NCI-H187 (cell line): Measurements from ENCODE around the gene FGFR2.
A peak's percentile ranks its signal among the peaks of the same experiment; 100 is the strongest.

Experiments
- DNase-seq, 2 experiments: peaks; one replicate each; lab custom pipeline; 2025; lab: John Stamatoyannopoulos, UW

The FGFR2 gene

DNA sequence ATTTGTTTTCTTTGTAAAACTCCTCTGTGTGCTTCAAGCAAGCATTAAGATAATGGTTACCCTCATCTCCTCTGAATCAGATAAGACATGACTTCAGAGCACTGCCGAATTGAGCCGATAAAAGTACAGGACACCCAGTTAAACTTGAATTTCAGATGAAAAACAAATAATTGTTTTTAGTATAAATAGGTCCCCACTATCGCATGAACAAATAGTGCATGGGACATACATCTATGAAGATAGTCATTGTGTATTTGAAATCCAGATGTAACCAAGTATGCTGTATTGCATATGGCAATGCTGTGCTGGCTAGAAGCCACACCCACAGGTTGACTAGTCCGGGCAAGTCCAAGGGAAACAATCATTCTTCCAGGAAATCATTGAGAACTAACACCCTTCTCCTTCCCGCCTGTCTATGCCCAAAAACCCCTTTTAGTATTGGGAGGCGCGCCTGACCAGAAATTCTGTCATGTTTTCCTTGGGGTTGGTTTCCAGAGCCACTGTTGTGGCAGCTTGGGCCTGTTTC, 12.6 kb upstream of the FGFR2 start:
- DNase-seq, result no peak

DNA sequence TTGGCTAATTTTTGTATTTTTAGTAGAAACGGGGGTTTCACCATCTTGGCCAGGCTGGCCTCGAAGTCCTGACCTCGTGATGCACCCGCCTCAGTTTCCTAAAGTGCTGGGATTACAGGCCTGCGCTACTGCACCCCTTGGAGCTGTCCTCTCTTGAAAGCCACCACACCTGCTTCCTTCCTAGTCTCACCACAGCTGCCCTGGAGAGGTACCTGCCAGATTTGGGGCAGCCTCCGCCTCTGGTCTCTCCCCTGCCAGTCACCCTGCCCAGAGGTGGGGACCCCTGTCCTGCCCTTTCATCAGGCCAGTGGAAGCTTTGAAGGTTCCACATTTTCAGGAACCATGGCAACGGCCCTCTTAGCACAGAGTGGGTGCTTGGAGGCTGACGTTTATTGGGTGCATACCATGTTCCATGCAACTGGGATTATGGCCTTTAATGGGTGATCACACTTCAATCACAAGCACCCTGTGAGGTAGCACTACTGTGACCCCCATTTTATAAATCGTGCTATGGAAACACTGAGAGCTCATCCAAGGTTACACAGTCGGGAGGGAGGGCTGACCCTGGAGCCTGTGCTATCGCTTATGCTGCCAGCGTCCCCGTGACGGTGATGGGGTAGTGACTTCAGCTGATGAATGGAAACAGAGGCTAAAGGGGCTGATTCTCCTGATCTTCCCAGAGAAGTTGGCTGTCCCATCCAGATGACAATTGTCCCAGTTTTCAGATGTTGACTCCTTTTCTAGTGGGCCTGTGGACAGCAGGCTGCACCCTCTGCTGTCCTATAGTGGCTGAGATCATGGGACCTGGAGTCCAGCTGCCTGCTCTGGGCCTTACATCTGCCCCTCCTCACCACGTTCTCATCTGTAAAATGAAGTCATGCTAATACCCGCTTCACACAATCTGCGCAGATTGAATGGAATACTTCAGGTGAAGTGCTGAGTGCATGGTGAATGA, 11.5 kb upstream of the FGFR2 start:
- no peak for DNase-seq

DNA sequence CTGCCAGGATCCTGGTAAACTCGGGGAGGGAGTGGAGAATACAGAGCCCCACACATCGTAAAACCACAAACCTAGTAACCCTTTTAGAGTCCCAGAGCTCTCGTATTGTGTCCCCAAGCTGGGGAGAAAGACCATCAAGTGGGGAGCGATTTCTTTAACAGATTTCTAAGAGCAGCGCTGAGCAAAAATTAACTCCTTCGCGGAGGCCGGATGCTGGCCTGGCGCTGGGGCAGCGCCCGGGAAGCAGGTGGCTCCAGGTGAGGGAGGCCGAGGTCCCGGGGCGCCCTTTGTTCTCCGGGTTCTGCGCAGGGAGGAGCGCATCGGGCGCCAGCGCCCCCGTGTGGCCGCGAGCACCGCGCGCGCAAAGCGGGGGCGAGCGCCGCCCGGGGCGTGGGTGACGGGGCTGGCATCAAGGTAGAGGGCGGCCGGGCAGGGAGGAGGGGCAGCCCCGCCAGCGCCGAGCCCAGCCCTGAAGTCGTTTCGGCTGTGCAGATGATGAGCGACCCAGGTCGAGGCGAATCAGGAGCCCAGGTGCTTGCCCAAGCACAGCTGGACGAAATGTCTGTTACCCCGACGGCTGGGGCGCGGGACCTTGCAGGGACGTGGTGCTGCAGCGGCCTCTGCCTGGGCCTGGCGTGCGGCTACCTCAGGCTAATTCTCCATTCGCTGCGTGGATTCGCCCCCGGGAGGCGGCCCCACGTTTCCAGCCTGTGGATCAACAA, 10.4 kb upstream of the FGFR2 start:
- peak in 1 of 2 experiments; percentile 4 for DNase-seq

DNA sequence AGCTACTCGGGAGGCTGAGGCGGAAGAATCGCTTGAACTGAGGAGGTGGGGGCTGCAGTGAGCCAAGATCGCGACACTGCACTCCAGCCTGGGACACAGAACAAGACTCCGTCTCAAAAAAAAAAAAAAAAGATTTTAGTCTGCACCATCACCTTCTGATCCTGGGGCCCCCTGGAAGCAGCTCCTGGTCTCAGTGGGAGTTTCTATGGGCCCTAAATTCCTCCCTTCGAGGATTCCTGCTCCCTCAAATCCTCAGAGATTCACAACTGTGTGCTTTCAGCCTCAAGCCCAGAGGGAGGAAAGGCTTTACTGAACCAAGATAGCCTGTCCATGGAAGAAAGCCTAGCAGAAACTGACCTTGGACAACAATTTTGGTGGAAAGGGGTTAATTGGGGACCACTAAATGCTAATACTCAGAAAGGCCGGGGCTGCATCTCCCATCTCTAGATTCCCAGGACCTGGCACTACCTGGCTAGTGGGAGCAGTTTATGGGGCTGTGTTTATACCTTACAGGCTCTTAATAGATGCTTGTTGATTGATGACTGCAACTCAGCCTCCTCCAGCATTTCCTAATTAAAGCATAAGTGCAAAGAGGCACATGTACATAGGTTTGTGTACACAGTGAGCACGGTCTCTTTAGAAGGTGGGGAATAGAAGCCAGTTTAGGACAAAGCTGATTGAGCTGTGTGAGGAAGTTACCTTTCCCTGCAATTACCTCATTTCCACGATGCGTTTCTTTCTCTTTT, 9.2 kb upstream of the FGFR2 start:
- no peak for DNase-seq

DNA sequence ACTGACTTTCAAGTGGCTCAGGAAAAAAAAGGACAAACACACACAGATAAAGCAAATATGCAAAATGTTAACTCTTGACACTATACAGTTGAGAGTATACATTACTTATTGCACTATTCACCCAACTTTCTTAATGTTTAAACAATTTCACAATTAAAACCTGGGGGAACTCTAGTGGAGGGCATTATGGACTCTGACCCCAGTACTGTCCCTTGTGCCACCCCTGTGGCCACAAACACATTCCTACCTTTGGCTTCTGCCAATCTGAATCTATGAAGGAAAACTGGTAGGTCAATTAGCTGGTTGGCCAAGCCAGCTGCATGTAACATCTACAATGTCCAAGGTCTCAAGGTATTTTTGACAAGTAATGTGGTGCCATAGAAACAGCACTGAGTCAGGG, 7.5 kb upstream of the FGFR2 start:
- DNase-seq, result no peak

DNA sequence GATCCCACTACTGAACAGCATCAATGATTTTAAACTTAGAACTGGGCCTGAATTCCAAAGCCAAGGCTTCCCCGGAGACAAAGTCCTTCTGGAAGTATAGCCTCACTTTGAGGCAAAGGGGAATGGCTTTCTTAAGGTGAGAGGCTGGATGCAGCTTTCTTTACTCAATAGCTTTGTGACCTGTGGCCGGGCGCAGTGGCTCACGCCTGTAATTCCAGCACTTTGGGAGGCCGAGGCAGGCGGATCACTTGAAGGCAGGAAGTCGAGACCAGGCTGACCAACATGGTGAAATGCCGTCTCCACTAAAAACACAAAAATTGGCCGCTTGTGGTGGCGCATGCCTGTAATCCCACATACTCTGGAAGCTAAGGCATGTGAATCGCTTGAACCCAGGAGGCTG, 3.2 kb upstream of the FGFR2 start:
- DNase-seq, result no peak

DNA sequence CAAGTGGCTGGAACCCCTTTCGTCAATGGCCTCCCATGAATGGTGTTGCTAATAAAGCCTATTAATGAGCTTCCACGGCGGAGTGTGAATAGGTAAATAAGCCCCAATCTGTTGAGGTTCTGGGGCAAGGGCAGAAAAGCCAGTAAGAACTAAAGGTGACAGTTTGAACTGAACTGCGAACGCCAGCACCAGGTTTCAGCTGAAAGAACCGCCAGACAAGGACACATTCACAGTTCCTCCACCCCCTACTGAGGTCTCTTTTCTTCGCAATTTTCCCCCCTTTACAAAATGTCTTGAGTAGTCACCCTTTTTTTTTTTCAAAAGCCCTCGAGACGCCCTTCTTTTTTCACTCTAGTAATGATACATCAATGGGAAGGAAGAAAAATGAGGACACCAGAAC, 2.4 kb upstream of the FGFR2 start:
- no peak for DNase-seq

DNA sequence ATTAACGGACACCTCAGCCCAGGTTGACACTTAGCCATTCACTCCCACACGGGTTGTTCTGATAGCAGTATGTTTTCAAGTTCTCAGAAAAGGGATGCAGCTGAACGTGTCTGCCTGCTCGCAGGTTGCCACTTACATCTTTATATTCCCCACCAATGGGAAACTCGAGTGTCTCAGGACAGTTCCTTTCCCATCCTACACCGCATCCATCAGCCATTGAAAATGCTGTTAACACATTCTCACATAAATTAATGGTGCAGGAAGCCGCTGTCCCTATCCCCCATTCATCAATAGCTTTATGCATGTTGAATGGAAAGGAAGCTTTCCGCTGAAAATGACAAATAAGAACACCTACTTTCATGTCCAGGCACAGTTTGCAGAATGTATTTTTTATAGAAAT, 1.7 kb upstream of the FGFR2 start:
- no peak for DNase-seq

DNA sequence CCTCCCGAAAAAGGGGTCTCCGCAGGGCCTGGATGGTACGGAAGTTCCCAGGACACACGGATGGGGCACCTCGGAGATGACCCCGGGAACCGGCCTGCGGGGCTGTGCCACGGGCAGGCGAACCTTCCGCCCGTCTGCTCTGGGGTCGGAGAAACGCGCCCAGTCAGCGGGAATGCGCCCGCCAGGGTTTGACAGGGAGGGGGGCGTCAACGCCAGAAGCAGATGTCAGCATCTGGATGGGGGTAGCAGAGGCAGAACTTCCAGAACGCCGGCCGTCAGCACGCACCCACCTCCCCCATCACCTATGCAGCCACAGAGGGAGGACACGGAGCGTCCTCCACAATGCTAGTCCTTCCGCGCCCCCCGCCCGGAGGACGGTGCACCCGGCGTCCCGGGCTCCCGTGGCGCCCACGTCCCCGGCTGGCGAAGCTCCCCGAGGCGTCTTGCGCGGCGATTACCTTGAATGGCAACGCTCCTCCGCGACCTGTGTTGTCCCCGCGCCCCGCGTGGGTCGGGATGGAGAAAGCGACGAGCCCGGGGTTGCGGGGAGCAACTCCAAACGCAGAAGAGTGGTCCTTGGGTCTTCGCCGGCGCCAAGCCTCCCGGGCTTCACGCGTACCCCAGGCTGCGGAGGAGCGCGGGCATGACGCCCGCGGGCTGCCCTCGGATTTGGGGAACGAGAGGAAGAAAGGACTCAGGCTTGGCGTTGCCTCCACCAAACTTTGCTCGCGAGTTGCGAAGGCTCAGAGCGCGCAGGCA, 561 bp downstream of the FGFR2 start:
- DNase-seq, result no peak

DNA sequence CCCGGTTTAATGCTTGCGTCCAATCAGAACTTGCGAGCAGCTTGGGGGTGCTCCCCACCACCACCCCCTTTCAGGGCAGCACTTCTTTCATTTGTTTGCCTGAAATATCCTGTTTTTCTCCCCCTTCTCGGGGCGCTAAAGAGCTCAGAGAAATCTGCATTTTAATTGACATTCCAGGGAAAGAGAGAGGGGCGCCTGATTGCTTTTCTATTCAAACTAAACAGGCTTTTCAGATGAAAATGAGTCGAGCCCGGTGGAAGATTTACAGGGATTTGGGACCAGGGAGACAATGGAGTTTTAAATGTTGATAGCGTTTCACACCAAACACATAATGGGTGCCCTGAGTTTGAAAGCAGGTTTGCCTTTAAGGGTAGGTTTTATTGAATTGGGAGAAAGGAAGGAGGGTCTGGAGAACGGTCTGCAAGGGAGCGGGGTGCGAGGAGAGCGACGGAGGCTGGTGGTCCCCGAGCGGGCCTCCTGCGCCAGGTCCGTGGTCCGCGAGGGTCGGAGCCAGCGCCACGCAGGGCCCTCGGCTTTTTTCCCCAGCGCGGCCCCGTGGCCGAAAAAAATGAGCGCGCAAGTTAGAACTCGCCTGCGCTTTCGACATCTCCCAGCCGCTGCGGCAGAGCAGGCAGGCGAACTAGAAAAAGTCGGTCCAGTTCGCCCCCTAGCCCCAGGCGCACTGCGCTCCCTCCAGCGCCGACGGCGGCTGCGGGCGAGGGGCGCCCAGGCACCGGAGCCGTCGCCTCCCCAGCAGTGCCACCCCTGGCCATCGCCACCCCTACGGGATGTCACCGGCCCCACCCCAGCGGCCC, 1.3 kb downstream of the FGFR2 start:
- no peak for DNase-seq

DNA sequence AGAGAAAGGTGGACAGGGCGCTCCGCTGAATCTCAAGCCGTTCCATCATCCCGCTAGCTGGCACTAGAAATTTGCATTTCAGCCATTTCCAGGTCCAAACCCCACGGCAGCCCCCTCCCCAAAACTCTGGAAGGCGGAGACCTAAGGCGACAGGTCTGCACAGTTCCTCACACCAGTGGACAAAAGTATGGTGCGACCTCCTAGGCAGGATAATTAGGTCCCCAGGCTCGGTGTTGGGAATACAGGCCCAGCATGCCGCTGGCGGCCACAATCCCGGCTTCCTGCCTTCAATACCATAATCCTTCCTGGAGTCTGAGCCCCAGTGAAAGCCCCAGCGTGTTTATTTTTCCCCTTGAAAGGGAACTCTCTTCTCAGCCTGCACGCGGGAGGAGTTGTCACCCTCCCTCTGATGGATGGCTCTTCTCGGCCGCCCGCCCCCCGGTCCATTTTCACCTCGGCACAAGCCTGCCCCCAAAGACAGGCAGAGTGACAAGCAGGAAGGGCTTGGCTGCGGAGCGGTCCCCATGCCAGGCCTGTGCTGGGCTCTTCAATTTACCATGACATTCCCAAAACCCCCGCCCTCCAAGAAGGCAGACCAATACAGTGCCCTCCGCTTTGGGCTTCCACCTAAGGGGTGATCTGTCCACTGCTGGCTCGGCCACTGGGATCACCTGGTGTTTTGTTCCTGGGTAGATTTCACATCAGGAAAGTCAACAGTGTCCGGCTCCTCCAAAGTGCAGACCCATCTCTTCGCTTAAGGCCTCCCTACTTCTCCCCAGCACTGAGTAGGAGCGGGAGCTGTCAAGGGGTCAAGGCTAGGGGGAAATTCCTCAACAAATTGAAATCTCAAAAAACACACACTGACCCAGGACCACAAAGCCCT, 2.2 kb downstream of the FGFR2 start:
- DNase-seq, result no peak

DNA sequence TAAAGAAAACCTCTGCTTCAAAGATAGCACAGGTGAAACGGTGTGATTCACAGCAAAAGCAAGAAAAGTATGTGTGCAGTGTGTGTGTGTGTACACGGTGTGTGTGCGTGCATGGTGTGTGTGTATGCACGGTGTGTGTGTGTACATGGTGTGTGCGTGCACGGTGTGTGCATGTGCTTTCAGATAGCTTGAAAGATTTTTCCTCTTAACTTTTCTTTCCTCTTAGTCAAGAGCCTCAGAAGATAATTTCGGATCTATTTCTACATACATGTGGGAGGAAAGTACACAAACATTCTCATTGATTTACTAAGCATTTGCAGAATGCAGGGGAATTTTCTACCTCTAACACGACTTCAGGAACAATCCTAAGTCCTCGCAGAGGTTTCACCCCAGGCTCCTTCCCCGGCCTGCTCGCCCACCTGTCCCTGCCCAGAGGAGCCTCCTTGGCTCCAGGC, 2.9 kb downstream of the FGFR2 start:
- DNase-seq, result no peak

DNA sequence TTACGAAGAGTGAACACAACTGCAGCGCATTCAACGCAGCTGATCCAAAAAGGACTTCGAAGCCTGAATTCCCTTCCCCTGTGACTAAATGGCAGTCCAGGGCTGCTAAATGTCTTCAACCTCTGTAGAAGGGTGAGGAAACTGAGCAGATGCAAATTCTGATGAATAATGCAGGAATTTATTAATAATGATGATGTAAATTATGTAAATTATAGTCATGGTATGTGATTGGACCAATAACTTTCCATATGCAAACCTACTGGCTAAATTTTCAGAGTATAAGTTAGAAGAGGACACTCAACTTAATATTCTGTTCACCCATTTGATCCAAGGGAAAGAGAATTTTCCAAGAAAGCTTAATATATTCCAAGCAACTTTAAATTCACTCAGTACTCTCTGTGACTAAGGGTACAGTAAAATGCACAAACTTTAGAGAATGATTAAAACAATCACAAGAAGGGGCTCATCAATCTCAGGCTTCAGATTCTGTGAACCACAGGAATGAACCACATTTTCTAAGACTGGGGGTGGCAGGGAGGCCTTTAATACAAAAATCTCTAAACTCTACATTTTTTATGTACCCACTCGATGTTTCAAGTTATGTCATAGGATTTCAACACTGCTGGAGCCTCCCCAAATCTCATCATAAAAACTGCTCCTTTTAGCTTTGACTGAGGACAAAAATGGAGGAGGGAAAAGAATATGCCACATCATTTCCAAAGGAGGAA, 3.5 kb downstream of the FGFR2 start:
- no peak for DNase-seq

DNA sequence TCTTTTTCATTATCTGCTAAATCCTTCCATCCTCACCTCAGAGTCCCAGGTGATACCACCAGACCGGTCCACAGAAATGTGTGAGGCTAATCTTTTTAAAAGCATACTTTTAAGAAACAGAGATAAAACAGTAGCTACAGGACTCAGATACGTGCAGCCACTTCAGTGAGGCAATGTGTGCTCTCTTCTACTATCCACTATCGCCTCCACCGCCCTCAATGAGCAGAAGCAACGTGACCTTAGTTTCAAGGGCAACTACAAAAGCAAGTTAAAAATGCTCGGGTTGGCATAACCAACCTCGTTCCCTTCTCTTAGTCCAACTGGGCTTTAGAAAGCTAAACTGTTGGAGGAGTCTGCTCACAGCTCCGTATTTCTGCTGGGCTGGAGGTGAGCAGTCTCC, 4.2 kb downstream of the FGFR2 start:
- DNase-seq, result no peak

DNA sequence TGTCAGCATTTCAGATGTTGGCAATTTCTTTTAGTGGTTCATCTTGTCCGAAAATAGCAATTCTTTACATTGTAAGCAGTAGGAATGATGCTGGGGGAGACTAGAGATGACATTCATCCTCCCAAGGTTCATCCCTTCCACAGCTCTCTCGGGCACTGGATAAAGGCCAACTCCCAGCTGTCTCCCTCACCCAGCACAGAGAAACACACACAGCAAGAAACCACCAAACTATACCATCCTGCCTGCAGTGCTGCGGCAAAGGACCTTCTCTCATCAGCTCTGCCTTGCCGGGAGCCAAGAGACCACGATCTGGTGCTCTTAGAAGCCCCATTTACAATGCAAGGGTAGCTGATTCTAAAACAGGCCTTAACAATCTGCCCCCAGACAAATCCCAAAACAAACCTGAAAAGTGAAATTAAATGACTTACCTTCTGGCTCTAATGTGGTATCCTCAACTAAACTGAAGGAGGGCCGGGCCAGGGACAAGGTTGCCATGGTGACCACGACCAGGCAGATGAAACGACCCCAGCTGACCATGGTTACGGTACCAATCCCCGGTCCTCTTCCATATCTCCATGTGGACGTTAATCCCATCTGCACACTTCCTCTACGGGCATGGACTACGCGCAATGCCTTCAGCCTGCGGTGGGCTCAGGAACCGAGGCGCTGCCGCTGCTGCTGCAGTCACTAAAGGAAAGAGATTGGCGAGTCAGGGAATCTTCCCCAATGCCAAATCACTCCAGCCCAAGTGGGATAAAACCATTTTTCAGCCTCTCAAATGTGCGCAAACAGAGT, 4.8 kb downstream of the FGFR2 start:
- no peak for DNase-seq

DNA sequence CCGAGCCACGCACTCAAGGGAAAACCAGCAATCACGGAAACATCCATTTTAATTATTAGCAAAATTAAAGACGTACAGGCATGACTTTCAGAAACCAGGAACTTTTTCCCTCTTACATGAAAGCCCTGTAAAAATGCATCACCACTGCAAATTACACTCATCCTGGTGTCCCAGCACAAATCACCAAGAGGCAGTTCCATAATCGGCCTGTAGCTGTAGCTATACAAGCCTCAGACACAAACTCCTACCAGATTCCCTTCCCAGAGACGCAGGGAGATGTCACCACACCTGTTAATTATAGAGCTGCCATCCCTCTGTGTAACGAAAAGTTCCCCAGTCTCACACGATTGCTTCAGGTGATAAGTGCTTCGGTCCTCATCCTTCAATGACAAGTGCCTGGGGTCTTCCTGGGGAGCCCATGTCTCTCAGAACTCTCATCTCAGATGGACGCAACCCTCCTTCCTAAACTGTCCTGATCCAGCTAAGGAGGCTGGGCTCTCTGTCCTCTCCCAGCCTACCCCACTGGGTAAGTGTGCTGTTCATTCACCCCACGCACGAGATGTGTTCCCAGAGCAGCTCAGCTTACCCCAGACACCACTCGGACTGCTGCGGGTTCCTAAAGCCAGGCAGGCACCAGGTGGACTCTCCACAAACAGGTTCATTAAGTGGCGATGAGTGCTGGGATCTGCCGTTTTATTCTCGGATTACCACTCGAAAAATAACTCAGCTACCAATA, 5.9 kb downstream of the FGFR2 start:
- peak in 1 of 2 experiments; percentile 34 for DNase-seq

DNA sequence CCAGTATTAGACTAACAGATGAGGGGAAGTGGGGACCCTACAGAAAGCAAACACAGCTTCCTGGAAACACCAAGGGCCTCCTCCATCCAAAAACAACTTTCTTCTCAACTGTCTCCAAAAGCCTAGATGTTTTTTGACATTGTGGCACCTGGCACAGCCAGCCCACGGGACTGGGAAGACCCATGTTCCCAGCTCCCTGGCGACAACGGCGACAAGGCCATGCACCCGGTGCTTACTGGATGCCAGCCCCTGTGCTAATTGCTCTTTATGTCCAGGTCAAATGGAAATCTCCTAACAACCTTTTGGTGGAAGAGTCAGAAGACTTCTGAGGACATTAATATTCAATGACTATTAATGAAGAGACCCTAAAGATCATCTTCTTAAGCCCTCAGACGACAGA, 7.1 kb downstream of the FGFR2 start:
- DNase-seq, result no peak
